Calu3 (cell line): ENCODE measurements around the gene SDC1. TPM values are rescaled to one million over a fixed set of nuclear protein-coding genes. Genes with fewer than 3 reads are reported as not detected.
A peak's percentile ranks its signal among the peaks of the same experiment; 100 is the strongest.
"Not testable (repeated sequence)": the region's sequence is repeated elsewhere in the genome, so short reads cannot be mapped to it uniquely, and the experiment has no call there.

Source experiments
- Bru-seq: library from RNA; stranded (reverse); fragments of 400-500 nt; gene quantifications from one replicate; lab custom pipeline; 2021; lab: Mats Ljungman, UMichigan
- BruChase-seq, 2 experiments: library from RNA; stranded (reverse); fragments of 400-500 nt; gene quantifications; one replicate each; lab custom pipeline; 2021; lab: Mats Ljungman, UMichigan
- BruUV-seq: library from RNA; stranded (reverse); fragments of 400-500 nt; replicated peaks from 2 replicates; lab custom pipeline; 2021; lab: Mats Ljungman, UMichigan
- CTCF ChIA-PET: fragments of 300-600 bp; sonication (Branson Sonifier 250); formaldehyde crosslinking; loops from one replicate; lab custom pipeline; 2022; ENCODE audit warnings: antibody characterized with exemption; lab: Charles Lee
- DNase-seq: peaks from one replicate; pipeline ENCODE4 v3.0.0; 2022
- H3K27ac Mint-ChIP-seq: one replicate; pipeline ENCODE4 v1.8.0; 2022; ENCODE audit warnings: mixed read lengths; ENCODE audit not compliant: unreplicated experiment
- H3K27me3 Mint-ChIP-seq: one replicate; pipeline ENCODE4 v1.8.0; 2022; ENCODE audit warnings: mixed read lengths; ENCODE audit not compliant: unreplicated experiment
- H3K36me3 Mint-ChIP-seq: one replicate; pipeline ENCODE4 v1.8.0; 2022; ENCODE audit warnings: mild to moderate bottlenecking, moderate library complexity, mixed read lengths; ENCODE audit not compliant: insufficient read depth, unreplicated experiment
- H3K4me1 Mint-ChIP-seq: one replicate; pipeline ENCODE4 v1.8.0; 2022; ENCODE audit warnings: mild to moderate bottlenecking, low read depth, mixed read lengths; ENCODE audit not compliant: unreplicated experiment
- H3K4me3 Mint-ChIP-seq: one replicate; pipeline ENCODE4 v1.8.0; 2022; ENCODE audit warnings: mild to moderate bottlenecking, low read depth, moderate library complexity, mixed read lengths; ENCODE audit not compliant: unreplicated experiment
- H3K9me3 Mint-ChIP-seq: one replicate; pipeline ENCODE4 v1.8.0; 2022; ENCODE audit warnings: low read depth, mixed read lengths; ENCODE audit not compliant: unreplicated experiment
- intact Hi-C: fragments of 100-400 bp; cut with micrococcal nuclease; formaldehyde crosslinking; loops from one replicate; pipeline ENCODE4 v1.10.0; 2022; ENCODE audit not compliant: unreplicated experiment
- long read RNA-seq: library from polyadenylated mRNA; stranded (forward); transcript quantifications from one replicate; pipeline ENCODE4 v2.0.0, GENCODE V29; 2022
- total RNA-seq: library from RNA; stranded (reverse); gene quantifications from 2 replicates; pipeline ENCODE4 v1.2.3, GENCODE V29; 2022
- TF ChIP-seq, protein P1 (sequence below): fragments of 200-600 bp; IDR thresholded peaks from one replicate; pipeline ENCODE4 v1.8.0; 2022; ENCODE audit warnings: antibody characterized with exemption; ENCODE audit not compliant: unreplicated experiment

Gene SDC1, protein sequence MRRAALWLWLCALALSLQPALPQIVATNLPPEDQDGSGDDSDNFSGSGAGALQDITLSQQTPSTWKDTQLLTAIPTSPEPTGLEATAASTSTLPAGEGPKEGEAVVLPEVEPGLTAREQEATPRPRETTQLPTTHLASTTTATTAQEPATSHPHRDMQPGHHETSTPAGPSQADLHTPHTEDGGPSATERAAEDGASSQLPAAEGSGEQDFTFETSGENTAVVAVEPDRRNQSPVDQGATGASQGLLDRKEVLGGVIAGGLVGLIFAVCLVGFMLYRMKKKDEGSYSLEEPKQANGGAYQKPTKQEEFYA
- total RNA-seq (118 and 136 TPM in 2 replicates), Bru-seq, nascent RNA (percentile 76 among the genes with signal in this experiment), BruChase-seq, experiment 1, labeled RNA remaining after a 6-hour chase (percentile 91 among the genes with signal in this experiment), BruChase-seq, experiment 2, labeled RNA remaining after a 2-hour chase (percentile 84 among the genes with signal in this experiment)
- long read RNA-seq, transcript SDC1-202 (6 exons, 3,291 nt) = minor isoform, 24 of 146 reads
- long read RNA-seq, transcript SDC1-201 (5 exons, 3,147 nt) = major isoform, 63 of 146 reads
- long read RNA-seq, partial matches to known transcripts = 10 of 146 reads
- long read RNA-seq, other reads (novel, unspliced or antisense) = 49 of 146 reads

DNA sequence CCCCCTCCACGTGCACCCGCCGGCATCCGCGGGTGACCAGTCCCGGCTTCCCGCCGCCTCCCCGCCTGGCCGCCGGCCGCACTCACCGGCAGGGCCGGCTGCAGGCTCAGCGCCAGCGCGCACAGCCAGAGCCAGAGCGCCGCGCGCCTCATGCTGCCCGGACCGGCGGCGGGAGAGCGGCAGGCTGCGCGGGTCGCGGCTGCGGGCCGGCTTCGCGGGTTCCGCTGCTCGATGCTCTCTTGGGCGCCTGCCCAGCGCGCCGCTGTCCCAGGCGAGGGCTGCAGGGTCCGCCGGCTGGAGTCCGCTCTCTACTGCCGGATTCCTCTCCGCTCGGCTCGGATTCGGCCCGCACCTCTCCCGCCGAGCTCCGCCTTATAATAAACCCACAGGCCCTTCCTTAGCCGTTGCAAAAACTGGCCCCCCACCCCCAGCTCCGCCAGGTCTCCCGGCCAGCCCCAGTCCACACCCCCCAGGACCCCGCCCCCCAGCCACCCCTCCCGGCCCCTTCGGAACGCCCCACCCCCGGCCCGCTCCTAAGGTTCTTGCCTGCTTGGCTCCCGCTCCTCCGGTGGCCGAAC is at the start of gene SDC1:
SDC1 (minus strand) TSS at position 415 of the 578 bp plus-strand sequence; CDS start at position 152, 263 bp downstream.
- peak within 1 kb of the TSS; percentile 69 for H3K4me3 Mint-ChIP-seq
- no peaks in the 10 kb centered on the region for H3K9me3 Mint-ChIP-seq
- TF ChIP-seq, protein P1, sequence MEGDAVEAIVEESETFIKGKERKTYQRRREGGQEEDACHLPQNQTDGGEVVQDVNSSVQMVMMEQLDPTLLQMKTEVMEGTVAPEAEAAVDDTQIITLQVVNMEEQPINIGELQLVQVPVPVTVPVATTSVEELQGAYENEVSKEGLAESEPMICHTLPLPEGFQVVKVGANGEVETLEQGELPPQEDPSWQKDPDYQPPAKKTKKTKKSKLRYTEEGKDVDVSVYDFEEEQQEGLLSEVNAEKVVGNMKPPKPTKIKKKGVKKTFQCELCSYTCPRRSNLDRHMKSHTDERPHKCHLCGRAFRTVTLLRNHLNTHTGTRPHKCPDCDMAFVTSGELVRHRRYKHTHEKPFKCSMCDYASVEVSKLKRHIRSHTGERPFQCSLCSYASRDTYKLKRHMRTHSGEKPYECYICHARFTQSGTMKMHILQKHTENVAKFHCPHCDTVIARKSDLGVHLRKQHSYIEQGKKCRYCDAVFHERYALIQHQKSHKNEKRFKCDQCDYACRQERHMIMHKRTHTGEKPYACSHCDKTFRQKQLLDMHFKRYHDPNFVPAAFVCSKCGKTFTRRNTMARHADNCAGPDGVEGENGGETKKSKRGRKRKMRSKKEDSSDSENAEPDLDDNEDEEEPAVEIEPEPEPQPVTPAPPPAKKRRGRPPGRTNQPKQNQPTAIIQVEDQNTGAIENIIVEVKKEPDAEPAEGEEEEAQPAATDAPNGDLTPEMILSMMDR = no peak
- no peaks in the 10 kb centered on the region for H3K27me3 Mint-ChIP-seq
- BruUV-seq = no TSS peak
- peak; percentile 73 for DNase-seq
- intact Hi-C loops = loop anchor here (2.0 to 10.0 kb wide), 5 partner anchors 38 to 628 kb away; no protein-coding TSS in a partner anchor
- H3K36me3 Mint-ChIP-seq = peaks cover 44% of the 10 kb centered on the region
- CTCF ChIA-PET = interaction anchor here (0.7 to 1.8 kb wide), 16 partner anchors 12 to 418 kb away, joined by 3 to 15 read pairs (median 4); no protein-coding TSS in a partner anchor
- H3K4me1 Mint-ChIP-seq = peaks cover 35% of the 10 kb centered on the region
- H3K27ac Mint-ChIP-seq = peak within 1 kb of the TSS; percentile 30

- CTCF ChIA-PET = interaction anchor here (0.6 kb wide), 1 partner anchor 339 kb away, joined by 6 read pairs; no protein-coding TSS in a partner anchor
- Mint-ChIP-seq H3K4me1 (no peaks in the 10 kb centered on the region), H3K27ac (no peak overlapping the region), H3K9me3 (no peaks in the 10 kb centered on the region), H3K4me3 (no peak overlapping the region), H3K27me3 (no peaks in the 10 kb centered on the region), H3K36me3 (peaks cover 16% of the 10 kb centered on the region)
- no TSS peak for BruUV-seq
- DNase-seq = no peak
- intact Hi-C loops = no loop called here
- TF ChIP-seq, protein P1 = no peak
These were observed 48.1 kb upstream of the SDC1 start for GRCh38 chr2:20273042-20273441.

DNA sequence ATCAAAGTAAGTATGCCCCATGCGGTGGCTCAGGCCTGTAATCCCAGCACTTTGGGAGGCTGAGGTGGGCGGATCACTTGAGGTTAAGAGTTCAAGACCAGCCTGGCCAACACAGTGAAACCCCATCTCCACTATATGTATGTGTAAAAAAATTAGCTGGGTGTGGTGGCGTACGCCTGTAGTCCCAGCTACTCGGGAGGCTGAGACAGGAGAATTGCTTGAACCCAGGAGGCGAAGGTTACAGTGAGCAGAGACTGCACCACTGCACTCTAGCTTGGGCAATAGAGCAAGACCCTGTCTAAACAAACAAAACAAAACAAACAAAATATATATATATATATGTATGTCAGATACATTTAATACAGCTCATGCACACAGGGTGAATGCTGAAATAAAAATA is 43.4 kb upstream of the SDC1 start:
- CTCF ChIA-PET = interaction anchor here (1.1 kb wide), 1 partner anchor 9 kb away, joined by 4 read pairs; no protein-coding TSS in a partner anchor
- H3K36me3 Mint-ChIP-seq = peaks cover 17% of the 10 kb centered on the region
- H3K27ac Mint-ChIP-seq, H3K4me3 Mint-ChIP-seq, BruUV-seq, H3K9me3 Mint-ChIP-seq, H3K27me3 Mint-ChIP-seq, intact Hi-C loops, DNase-seq, H3K4me1 Mint-ChIP-seq: not testable (repeated sequence)

DNA sequence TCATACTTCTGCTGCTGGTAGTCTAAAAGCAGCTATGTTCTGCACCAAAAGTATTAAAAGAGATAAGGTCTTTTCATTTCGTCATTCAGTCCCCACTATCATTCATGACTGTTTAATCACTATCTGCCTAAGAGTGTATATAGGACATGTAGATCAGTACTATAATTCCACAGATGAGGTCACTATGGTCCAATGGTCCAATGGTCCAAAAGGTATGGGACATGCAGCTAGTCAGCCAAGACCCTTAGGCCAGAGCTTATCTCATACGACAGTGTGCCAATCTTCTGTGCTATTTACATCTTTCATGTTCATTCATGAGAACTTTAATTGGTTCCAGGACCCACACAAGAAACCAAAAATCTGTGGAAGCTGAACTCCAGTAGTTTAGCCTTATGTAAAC is 42.6 kb upstream of the SDC1 start:
- Mint-ChIP-seq H3K4me1 (no peaks in the 10 kb centered on the region), H3K36me3 (peaks cover 24% of the 10 kb centered on the region), H3K9me3 (no peaks in the 10 kb centered on the region), H3K27ac (no peak overlapping the region), H3K4me3 (no peak overlapping the region), H3K27me3 (no peaks in the 10 kb centered on the region)
- TF ChIP-seq, protein P1 = no peak
- CTCF ChIA-PET = interaction anchor here (0.7 to 1.1 kb wide), 2 partner anchors 9 to 183 kb away, joined by 3 to 4 read pairs; no protein-coding TSS in a partner anchor
- no TSS peak for BruUV-seq
- no peak for DNase-seq
- intact Hi-C loops = no loop called here
